ENCODE data around the gene NGEF. TPM values are rescaled to one million over a fixed set of nuclear protein-coding genes. Genes with fewer than 3 reads are reported as not detected.
"Not testable (repeated sequence)": the region's sequence is repeated elsewhere in the genome, so short reads cannot be mapped to it uniquely, and the experiment has no call there.

NGEF gene
- total RNA-seq, 1 experiment from 2014 or later, result 0.75 TPM

- DNase-seq (ENCODE audit: low spot score), result no peak
- in situ Hi-C loops (cut with HindIII; ENCODE audit: low sequenced_read_pairs), result no loop called here
Observed at GRCh38 chr2:232920055-232920454, 93.0 kb downstream of the NGEF start.

GRCh38 chr2:232919141-232919540 is 93.9 kb downstream of the NGEF start:
- DNase-seq (ENCODE audit: low spot score), result no peak
- in situ Hi-C loops (cut with HindIII; ENCODE audit: low sequenced_read_pairs), result no loop called here

GRCh38 chr2:232913903-232914302 is 99.2 kb downstream of the NGEF start:
- DNase-seq (ENCODE audit: low spot score), result no peak
- in situ Hi-C loops (cut with HindIII; ENCODE audit: low sequenced_read_pairs), result no loop called here

- in situ Hi-C loops (cut with HindIII; ENCODE audit: low sequenced_read_pairs), result no loop called here
- DNase-seq (ENCODE audit: low spot score), result no peak
Observed at GRCh38 chr2:232911712-232912277, 101.3 kb downstream of the NGEF start.

GRCh38 chr2:232910376-232910775 is 102.7 kb downstream of the NGEF start:
- DNase-seq (ENCODE audit: low spot score), result no peak
- in situ Hi-C loops (cut with HindIII; ENCODE audit: low sequenced_read_pairs), result no loop called here

- in situ Hi-C loops (cut with HindIII; ENCODE audit: low sequenced_read_pairs), result no loop called here
- DNase-seq (ENCODE audit: low spot score), result no peak
Observed at GRCh38 chr2:232908695-232909094, 104.4 kb downstream of the NGEF start.

GRCh38 chr2:232907718-232908085 is 105.4 kb downstream of the NGEF start:
- DNase-seq (ENCODE audit: low spot score); in situ Hi-C loops (cut with HindIII; ENCODE audit: low sequenced_read_pairs): not testable (repeated sequence)

GRCh38 chr2:232906867-232907717 is 106.0 kb downstream of the NGEF start:
- in situ Hi-C loops (cut with HindIII; ENCODE audit: low sequenced_read_pairs); DNase-seq (ENCODE audit: low spot score): not testable (repeated sequence)

- no peak for DNase-seq (ENCODE audit: low spot score)
- in situ Hi-C loops (cut with HindIII; ENCODE audit: low sequenced_read_pairs), result no loop called here
Observed at GRCh38 chr2:232903989-232904388, 109.1 kb downstream of the NGEF start.

GRCh38 chr2:232901736-232902578 is 111.1 kb downstream of the NGEF start:
- no peak for DNase-seq (ENCODE audit: low spot score)
- in situ Hi-C loops (cut with HindIII; ENCODE audit: low sequenced_read_pairs), result no loop called here

- in situ Hi-C loops (cut with HindIII; ENCODE audit: low sequenced_read_pairs), result no loop called here
- DNase-seq (ENCODE audit: low spot score), result no peak
Observed at GRCh38 chr2:232900811-232901735, 112.0 kb downstream of the NGEF start.

- no peak for DNase-seq (ENCODE audit: low spot score)
- in situ Hi-C loops (cut with HindIII; ENCODE audit: low sequenced_read_pairs), result no loop called here
Observed at GRCh38 chr2:232898592-232899543, 114.2 kb downstream of the NGEF start.

- DNase-seq (ENCODE audit: low spot score), result no peak
- in situ Hi-C loops (cut with HindIII; ENCODE audit: low sequenced_read_pairs), result no loop called here
Observed at GRCh38 chr2:232897598-232898408, 115.3 kb downstream of the NGEF start.

- DNase-seq (ENCODE audit: low spot score), result no peak
- in situ Hi-C loops (cut with HindIII; ENCODE audit: low sequenced_read_pairs), result no loop called here
Observed at GRCh38 chr2:232896720-232897597, 116.1 kb downstream of the NGEF start.

- DNase-seq (ENCODE audit: low spot score), result no peak
- in situ Hi-C loops (cut with HindIII; ENCODE audit: low sequenced_read_pairs), result no loop called here
Observed at GRCh38 chr2:232896111-232896510, 116.9 kb downstream of the NGEF start.

GRCh38 chr2:232894746-232895145 is 118.3 kb downstream of the NGEF start:
- no peak for DNase-seq (ENCODE audit: low spot score)
- in situ Hi-C loops (cut with HindIII; ENCODE audit: low sequenced_read_pairs), result no loop called here
